H1 (cell line): ENCODE data around the gene SYPL1. TPM values are rescaled to one million over a fixed set of nuclear protein-coding genes. Genes with fewer than 3 reads are reported as not detected.

Source experiments
- CBX5 ChIP-seq: fragments of 300-800, 300-1000 bp; sonication (generic); IDR thresholded peaks from 2 replicates; pipeline ENCODE4 v1.7.1; 2016; ENCODE audit warnings: antibody characterized with exemption, low read length, low read depth
- CREB1 ChIP-seq: IDR thresholded peaks from 2 replicates; pipeline ENCODE4 v1.6.1; 2012; ENCODE audit warnings: inconsistent platforms
- JUND ChIP-seq: IDR thresholded peaks from 2 replicates; pipeline ENCODE4 v1.6.1; 2011; ENCODE audit warnings: mild to moderate bottlenecking, improper control_type of control experiment, low read length
- KDM5A ChIP-seq: fragments of 200-600 bp; IDR thresholded peaks from 2 replicates; pipeline ENCODE4 v1.7.1; 2012; ENCODE audit warnings: mild to moderate bottlenecking, low read length, inconsistent platforms, mixed read lengths
- RXRA ChIP-seq: IDR thresholded peaks from 2 replicates; pipeline ENCODE4 v1.6.1; 2011; ENCODE audit warnings: low read depth, mild to moderate bottlenecking, low read length, moderate library complexity; ENCODE audit not compliant: insufficient read depth
- TBP ChIP-seq: IDR thresholded peaks from 2 replicates; pipeline ENCODE4 v1.6.1; 2011; ENCODE audit warnings: low read depth, low read length, improper control_type of control experiment
- polyA plus RNA-seq, 7 experiments: library from polyadenylated mRNA; depleted of rRNA in 3 of 7; stranded (reverse) in 5 of 7; unstranded in 2 of 7; fragments of >200 nt in 5 of 7; fragments of 200-250 nt in 2 of 7; gene quantifications; 1 replicate in 5 of 7; 2 replicates in 1 of 7; 4 replicates in 1 of 7; pipeline versions ENCODE4 v1.2.1 to v1.2.3, GENCODE V29; 2011 to 2013; ENCODE audit warnings: missing spikeins in 2 of 7, mixed read lengths in 2 of 7
- total RNA-seq: library from RNA; stranded (reverse); fragmentation: NEBNext Ultra II Directional; extraction: Animal tissue kit (Norgen Biotek cat#: 25700); gene quantifications from 2 replicates; pipeline ENCODE4 v1.2.1, GENCODE V29; 2021
- TF ChIP-seq, protein P1 (sequence below): fragments of 300-600 bp; sonication (generic); IDR thresholded peaks from 2 replicates; pipeline ENCODE4 v1.7.1; 2012; ENCODE audit warnings: low read length, moderate library complexity, mild to moderate bottlenecking, inconsistent platforms; ENCODE audit not compliant: insufficient replicate concordance
- TF ChIP-seq, protein P2 (sequence below): IDR thresholded peaks from 2 replicates; pipeline ENCODE4 v1.6.1; 2011; ENCODE audit warnings: low read length, improper control_type of control experiment
- TF ChIP-seq, protein P3 (sequence below): IDR thresholded peaks from 2 replicates; pipeline ENCODE4 v1.6.1; 2011; ENCODE audit warnings: low read depth, mild to moderate bottlenecking, low read length; ENCODE audit not compliant: insufficient read depth

SYPL1 gene
- total and polyA plus RNA-seq, 2 of the 8 experiments (the other 6 are each of a cell fraction or from before 2014, with no cell fraction given) = 44.9 to 57.7 TPM

DNA sequence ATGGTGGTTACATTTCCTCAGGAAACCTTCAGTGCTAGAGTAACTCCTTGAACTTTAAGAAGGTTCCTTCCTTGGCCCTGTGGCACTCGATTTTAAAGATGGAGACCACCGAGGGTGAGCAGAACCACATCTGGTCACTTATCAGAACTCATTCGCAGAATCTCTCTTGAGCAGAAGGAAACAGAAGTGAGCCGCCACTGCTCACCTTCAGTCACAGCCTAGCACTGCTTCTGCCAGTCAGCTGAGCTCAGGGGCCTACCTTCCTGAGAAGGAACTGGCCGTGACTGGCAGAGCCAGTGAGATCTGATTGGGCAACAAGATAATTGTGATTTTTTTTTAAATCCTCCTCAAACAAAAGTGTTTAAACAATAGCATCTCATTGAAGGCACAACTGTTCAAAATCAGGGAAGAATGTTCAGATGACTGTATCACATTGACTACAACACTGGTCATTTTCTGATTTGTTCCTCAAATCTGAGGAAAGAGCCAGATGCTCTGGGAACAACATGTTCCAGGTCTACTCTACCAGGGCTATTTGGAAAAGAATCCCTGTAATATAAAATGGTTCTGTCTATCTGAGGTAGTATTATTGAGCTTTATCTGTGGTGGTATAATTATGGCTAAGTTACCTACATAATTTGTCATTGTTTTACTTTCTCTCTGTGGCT, 2.7 kb upstream of the SYPL1 start (continued):
- TF ChIP-seq, protein P1, sequence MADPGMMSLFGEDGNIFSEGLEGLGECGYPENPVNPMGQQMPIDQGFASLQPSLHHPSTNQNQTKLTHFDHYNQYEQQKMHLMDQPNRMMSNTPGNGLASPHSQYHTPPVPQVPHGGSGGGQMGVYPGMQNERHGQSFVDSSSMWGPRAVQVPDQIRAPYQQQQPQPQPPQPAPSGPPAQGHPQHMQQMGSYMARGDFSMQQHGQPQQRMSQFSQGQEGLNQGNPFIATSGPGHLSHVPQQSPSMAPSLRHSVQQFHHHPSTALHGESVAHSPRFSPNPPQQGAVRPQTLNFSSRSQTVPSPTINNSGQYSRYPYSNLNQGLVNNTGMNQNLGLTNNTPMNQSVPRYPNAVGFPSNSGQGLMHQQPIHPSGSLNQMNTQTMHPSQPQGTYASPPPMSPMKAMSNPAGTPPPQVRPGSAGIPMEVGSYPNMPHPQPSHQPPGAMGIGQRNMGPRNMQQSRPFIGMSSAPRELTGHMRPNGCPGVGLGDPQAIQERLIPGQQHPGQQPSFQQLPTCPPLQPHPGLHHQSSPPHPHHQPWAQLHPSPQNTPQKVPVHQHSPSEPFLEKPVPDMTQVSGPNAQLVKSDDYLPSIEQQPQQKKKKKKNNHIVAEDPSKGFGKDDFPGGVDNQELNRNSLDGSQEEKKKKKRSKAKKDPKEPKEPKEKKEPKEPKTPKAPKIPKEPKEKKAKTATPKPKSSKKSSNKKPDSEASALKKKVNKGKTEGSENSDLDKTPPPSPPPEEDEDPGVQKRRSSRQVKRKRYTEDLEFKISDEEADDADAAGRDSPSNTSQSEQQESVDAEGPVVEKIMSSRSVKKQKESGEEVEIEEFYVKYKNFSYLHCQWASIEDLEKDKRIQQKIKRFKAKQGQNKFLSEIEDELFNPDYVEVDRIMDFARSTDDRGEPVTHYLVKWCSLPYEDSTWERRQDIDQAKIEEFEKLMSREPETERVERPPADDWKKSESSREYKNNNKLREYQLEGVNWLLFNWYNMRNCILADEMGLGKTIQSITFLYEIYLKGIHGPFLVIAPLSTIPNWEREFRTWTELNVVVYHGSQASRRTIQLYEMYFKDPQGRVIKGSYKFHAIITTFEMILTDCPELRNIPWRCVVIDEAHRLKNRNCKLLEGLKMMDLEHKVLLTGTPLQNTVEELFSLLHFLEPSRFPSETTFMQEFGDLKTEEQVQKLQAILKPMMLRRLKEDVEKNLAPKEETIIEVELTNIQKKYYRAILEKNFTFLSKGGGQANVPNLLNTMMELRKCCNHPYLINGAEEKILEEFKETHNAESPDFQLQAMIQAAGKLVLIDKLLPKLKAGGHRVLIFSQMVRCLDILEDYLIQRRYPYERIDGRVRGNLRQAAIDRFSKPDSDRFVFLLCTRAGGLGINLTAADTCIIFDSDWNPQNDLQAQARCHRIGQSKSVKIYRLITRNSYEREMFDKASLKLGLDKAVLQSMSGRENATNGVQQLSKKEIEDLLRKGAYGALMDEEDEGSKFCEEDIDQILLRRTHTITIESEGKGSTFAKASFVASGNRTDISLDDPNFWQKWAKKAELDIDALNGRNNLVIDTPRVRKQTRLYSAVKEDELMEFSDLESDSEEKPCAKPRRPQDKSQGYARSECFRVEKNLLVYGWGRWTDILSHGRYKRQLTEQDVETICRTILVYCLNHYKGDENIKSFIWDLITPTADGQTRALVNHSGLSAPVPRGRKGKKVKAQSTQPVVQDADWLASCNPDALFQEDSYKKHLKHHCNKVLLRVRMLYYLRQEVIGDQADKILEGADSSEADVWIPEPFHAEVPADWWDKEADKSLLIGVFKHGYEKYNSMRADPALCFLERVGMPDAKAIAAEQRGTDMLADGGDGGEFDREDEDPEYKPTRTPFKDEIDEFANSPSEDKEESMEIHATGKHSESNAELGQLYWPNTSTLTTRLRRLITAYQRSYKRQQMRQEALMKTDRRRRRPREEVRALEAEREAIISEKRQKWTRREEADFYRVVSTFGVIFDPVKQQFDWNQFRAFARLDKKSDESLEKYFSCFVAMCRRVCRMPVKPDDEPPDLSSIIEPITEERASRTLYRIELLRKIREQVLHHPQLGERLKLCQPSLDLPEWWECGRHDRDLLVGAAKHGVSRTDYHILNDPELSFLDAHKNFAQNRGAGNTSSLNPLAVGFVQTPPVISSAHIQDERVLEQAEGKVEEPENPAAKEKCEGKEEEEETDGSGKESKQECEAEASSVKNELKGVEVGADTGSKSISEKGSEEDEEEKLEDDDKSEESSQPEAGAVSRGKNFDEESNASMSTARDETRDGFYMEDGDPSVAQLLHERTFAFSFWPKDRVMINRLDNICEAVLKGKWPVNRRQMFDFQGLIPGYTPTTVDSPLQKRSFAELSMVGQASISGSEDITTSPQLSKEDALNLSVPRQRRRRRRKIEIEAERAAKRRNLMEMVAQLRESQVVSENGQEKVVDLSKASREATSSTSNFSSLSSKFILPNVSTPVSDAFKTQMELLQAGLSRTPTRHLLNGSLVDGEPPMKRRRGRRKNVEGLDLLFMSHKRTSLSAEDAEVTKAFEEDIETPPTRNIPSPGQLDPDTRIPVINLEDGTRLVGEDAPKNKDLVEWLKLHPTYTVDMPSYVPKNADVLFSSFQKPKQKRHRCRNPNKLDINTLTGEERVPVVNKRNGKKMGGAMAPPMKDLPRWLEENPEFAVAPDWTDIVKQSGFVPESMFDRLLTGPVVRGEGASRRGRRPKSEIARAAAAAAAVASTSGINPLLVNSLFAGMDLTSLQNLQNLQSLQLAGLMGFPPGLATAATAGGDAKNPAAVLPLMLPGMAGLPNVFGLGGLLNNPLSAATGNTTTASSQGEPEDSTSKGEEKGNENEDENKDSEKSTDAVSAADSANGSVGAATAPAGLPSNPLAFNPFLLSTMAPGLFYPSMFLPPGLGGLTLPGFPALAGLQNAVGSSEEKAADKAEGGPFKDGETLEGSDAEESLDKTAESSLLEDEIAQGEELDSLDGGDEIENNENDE = no peak
- TF ChIP-seq, protein P2, sequence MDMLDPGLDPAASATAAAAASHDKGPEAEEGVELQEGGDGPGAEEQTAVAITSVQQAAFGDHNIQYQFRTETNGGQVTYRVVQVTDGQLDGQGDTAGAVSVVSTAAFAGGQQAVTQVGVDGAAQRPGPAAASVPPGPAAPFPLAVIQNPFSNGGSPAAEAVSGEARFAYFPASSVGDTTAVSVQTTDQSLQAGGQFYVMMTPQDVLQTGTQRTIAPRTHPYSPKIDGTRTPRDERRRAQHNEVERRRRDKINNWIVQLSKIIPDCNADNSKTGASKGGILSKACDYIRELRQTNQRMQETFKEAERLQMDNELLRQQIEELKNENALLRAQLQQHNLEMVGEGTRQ = no peak
- TF ChIP-seq CBX5 (no peak), RXRA (no peak), TBP (no peak), JUND (no peak), KDM5A (no peak), CREB1 (no peak)
- TF ChIP-seq, protein P3, sequence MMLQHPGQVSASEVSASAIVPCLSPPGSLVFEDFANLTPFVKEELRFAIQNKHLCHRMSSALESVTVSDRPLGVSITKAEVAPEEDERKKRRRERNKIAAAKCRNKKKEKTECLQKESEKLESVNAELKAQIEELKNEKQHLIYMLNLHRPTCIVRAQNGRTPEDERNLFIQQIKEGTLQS = no peak
